Mesothelial cell of epicardium (in vitro differentiated cells): ENCODE measurements around the gene CPA1. TPM values are rescaled to one million over a fixed set of nuclear protein-coding genes. Genes with fewer than 3 reads are reported as not detected.
"Not testable (repeated sequence)": the region's sequence is repeated elsewhere in the genome, so short reads cannot be mapped to it uniquely, and the experiment has no call there.

ENCODE experiments used
- DNase-seq, 2 experiments: peaks; one replicate each; pipeline ENCODE4 v3.0.0; 2021; ENCODE audit warnings: low spot score in 2 of 2; ENCODE audit not compliant: unreplicated experiment in 2 of 2
- H3K27ac Mint-ChIP-seq: 2 replicates; pipeline ENCODE4 v1.8.0; 2021; ENCODE audit warnings: mixed read lengths
- H3K27me3 Mint-ChIP-seq: 2 replicates; pipeline ENCODE4 v1.8.0; 2021; ENCODE audit warnings: low read depth, mixed read lengths
- H3K36me3 Mint-ChIP-seq: 2 replicates; pipeline ENCODE4 v1.8.0; 2021; ENCODE audit warnings: mixed read lengths
- H3K4me1 Mint-ChIP-seq: 2 replicates; pipeline ENCODE4 v1.8.0; 2021; ENCODE audit warnings: mixed read lengths
- H3K4me3 Mint-ChIP-seq: 2 replicates; pipeline ENCODE4 v1.8.0; 2021; ENCODE audit warnings: mild to moderate bottlenecking, moderate library complexity, mixed read lengths
- H3K9me3 Mint-ChIP-seq: 2 replicates; pipeline ENCODE4 v1.8.0; 2021; ENCODE audit warnings: mixed read lengths
- CTCF ChIP-seq: fragments of 200-600 bp; sonication (generic); IDR thresholded peaks from one replicate; pipeline ENCODE4 v1.5.0; 2021; ENCODE audit warnings: antibody characterized with exemption; ENCODE audit not compliant: unreplicated experiment
- total RNA-seq: library from RNA; stranded (reverse); gene quantifications from 3 replicates; pipeline ENCODE4 v1.2.1, GENCODE V29; 2021

CPA1 gene
- total RNA-seq, 1 donor from 2014 or later: 1.1 TPM

GRCh38 chr7:130372402-130373165, 7.7 kb upstream of the CPA1 start:
- no peaks in the 10 kb centered on the region for H3K27me3 Mint-ChIP-seq
- DNase-seq: no peak
- no peak overlapping the region for H3K4me3 Mint-ChIP-seq
- peaks cover 13% of the 10 kb centered on the region for H3K36me3 Mint-ChIP-seq
- no peak for TF ChIP-seq CTCF
- peaks cover 56% of the 10 kb centered on the region for H3K4me1 Mint-ChIP-seq
- H3K27ac Mint-ChIP-seq: peak overlapping the region; percentile 100
- peaks cover 18% of the 10 kb centered on the region for H3K9me3 Mint-ChIP-seq

- Mint-ChIP-seq H3K4me1 (peaks cover 49% of the 10 kb centered on the region), H3K27me3 (no peaks in the 10 kb centered on the region), H3K4me3 (no peak overlapping the region), H3K27ac (peak overlapping the region; percentile 100), H3K9me3 (peaks cover 25% of the 10 kb centered on the region), H3K36me3 (peaks cover 16% of the 10 kb centered on the region)
- DNase-seq: no peak
- no peak for TF ChIP-seq CTCF
These were observed 5.8 kb upstream of the CPA1 start for GRCh38 chr7:130374507-130374906.

GRCh38 chr7:130376461-130376860, 3.8 kb upstream of the CPA1 start:
- peaks cover 25% of the 10 kb centered on the region for H3K9me3 Mint-ChIP-seq
- H3K27me3 Mint-ChIP-seq, H3K27ac Mint-ChIP-seq, H3K4me3 Mint-ChIP-seq, DNase-seq: not testable (repeated sequence)
- peaks cover 53% of the 10 kb centered on the region for H3K4me1 Mint-ChIP-seq
- peaks cover 16% of the 10 kb centered on the region for H3K36me3 Mint-ChIP-seq

- H3K27me3 Mint-ChIP-seq: no peaks in the 10 kb centered on the region
- H3K9me3 Mint-ChIP-seq: peaks cover 21% of the 10 kb centered on the region
- peaks cover 46% of the 10 kb centered on the region for H3K4me1 Mint-ChIP-seq
- DNase-seq: no peak
- no peak overlapping the region for H3K4me3 Mint-ChIP-seq
- no peak overlapping the region for H3K27ac Mint-ChIP-seq
- TF ChIP-seq CTCF: no peak
- H3K36me3 Mint-ChIP-seq: peaks cover 16% of the 10 kb centered on the region
These were observed 3.1 kb upstream of the CPA1 start for GRCh38 chr7:130377178-130377577.

- no peak for TF ChIP-seq CTCF
- Mint-ChIP-seq H3K27ac (peak overlapping the region; percentile 88), H3K4me1 (peaks cover 28% of the 10 kb centered on the region), H3K27me3 (no peaks in the 10 kb centered on the region), H3K36me3 (peaks cover 16% of the 10 kb centered on the region), H3K9me3 (peaks cover 21% of the 10 kb centered on the region), H3K4me3 (no peak overlapping the region)
- DNase-seq: no peak
These were observed 1.3 kb upstream of the CPA1 start for GRCh38 chr7:130379019-130379418.

GRCh38 chr7:130379532-130379920, 768 bp upstream of the CPA1 start:
- Mint-ChIP-seq H3K4me3 (no peak overlapping the region), H3K9me3 (peaks cover 21% of the 10 kb centered on the region), H3K27ac (peak overlapping the region; percentile 88), H3K36me3 (peaks cover 16% of the 10 kb centered on the region), H3K4me1 (peaks cover 23% of the 10 kb centered on the region), H3K27me3 (no peaks in the 10 kb centered on the region)
- no peak for TF ChIP-seq CTCF
- no peak for DNase-seq
